HepG2 (cell line): ENCODE results near the gene TUBB4A. TPM values are rescaled to one million over a fixed set of nuclear protein-coding genes. Genes with fewer than 3 reads are reported as not detected.
A peak's percentile ranks its signal among the peaks of the same experiment; 100 is the strongest.

Experiments used
- ATAC-seq: fragments of 200-7000 bp; cut with Tn5 transposase; 3 replicates; pipeline ENCODE4 v1.9.1; 2020; ENCODE audit warnings: mild to moderate bottlenecking, moderate library complexity
- BruUV-seq: library from RNA; stranded (reverse); fragments of 400-500 nt; replicated peaks from 2 replicates; lab custom pipeline; 2021; lab: Mats Ljungman, UMichigan
- CTCF ChIA-PET: fragments of 300-600 bp; formaldehyde crosslinking; extraction: SDS; loops from one replicate; lab custom pipeline; 2021; ENCODE audit warnings: low total read pairs, inconsistent platforms, low intra/inter-chr PET ratio; lab: Yijun Ruan, JAX
- POLR2A ChIA-PET: fragments of 350-600 bp; sonication (Branson Sonifier 250); formaldehyde crosslinking; loops from one replicate; lab custom pipeline; 2020; ENCODE audit warnings: antibody characterized with exemption, inconsistent platforms; lab: Yijun Ruan, JAX
- DNase-seq: peaks from one replicate; pipeline ENCODE4 v3.0.0-alpha.2; 2015; ENCODE audit warnings: low spot score
- FAIRE-seq: peaks from 3 replicates; lab custom pipeline; 2011; peaks lifted over from hg19 to GRCh38; lab: Jason Lieb, UNC
- H2AFZ ChIP-seq: one replicate; pipeline ENCODE4 v1.6.1; 2011; ENCODE audit warnings: low read length, inconsistent platforms
- H3K27ac ChIP-seq: fragments of 300-600 bp; 3 replicates; pipeline ENCODE4 v1.8.0; 2011; ENCODE audit warnings: mixed run types, mild to moderate bottlenecking, mixed read lengths, low read length, inconsistent platforms; ENCODE audit not compliant: insufficient read depth; ENCODE audit errors: extremely low read length
- H3K27me3 ChIP-seq, 2 experiments: fragments of 200-600 bp in 1 of 2; 2 replicates in 1 of 2; 3 replicates in 1 of 2; pipeline versions ENCODE4 v1.6.0 to v1.8.0; 2011; ENCODE audit warnings: low read length in 2 of 2, mild to moderate bottlenecking in 2 of 2, moderate library complexity in 2 of 2, inconsistent platforms in 1 of 2; ENCODE audit not compliant: insufficient read depth in 2 of 2, control insufficient read depth in 1 of 2
- H3K36me3 ChIP-seq, 2 experiments: fragments of 200-600 bp in 1 of 2; replicated peaks in 1 of 2; 2 replicates in 1 of 2; 3 replicates in 1 of 2; pipeline versions ENCODE4 v1.5.1 to v1.8.0; 2011; ENCODE audit warnings: low read length in 2 of 2, inconsistent platforms in 1 of 2; ENCODE audit not compliant: insufficient read depth in 2 of 2, control insufficient read depth in 1 of 2
- H3K4me1 ChIP-seq: 2 replicates; pipeline ENCODE4 v1.5.1; 2012; ENCODE audit warnings: low read length, inconsistent platforms; ENCODE audit not compliant: insufficient read depth
- H3K4me2 ChIP-seq: 2 replicates; pipeline ENCODE4 v1.6.0; 2011; ENCODE audit warnings: low read depth, low read length, inconsistent platforms
- H3K4me3 ChIP-seq, 3 experiments: fragments of 200-600 bp in 1 of 3; sonication (generic), shearing (Covaris generic) in 1 of 3; replicated peaks in 1 of 3; 2 replicates each; pipeline ENCODE4 v1.5.1; 2011 to 2016; ENCODE audit warnings: low read length in 3 of 3, inconsistent platforms in 2 of 3, low read depth in 2 of 3, mild to moderate bottlenecking in 2 of 3, control low read depth in 1 of 3, mixed read lengths in 1 of 3; ENCODE audit not compliant: insufficient read depth in 1 of 3
- H3K79me2 ChIP-seq: one replicate; pipeline ENCODE4 v1.6.1; 2011; ENCODE audit warnings: low read length, inconsistent platforms; ENCODE audit not compliant: insufficient read depth
- H3K9ac ChIP-seq: 2 replicates; pipeline ENCODE4 v1.6.0; 2011; ENCODE audit warnings: mild to moderate bottlenecking, low read depth, low read length, inconsistent platforms; ENCODE audit not compliant: insufficient read depth
- H3K9me3 ChIP-seq: 2 replicates; pipeline ENCODE4 v1.5.1; 2012; ENCODE audit warnings: mild to moderate bottlenecking, low read length
- H4K20me1 ChIP-seq: 2 replicates; pipeline ENCODE4 v1.6.0; 2011; ENCODE audit warnings: inconsistent platforms, mild to moderate bottlenecking, low read length, moderate library complexity; ENCODE audit not compliant: insufficient read depth
- CBFB ChIP-seq: sonication (generic); formaldehyde crosslinking; IDR thresholded peaks from 2 replicates; pipeline ENCODE4 v1.4.0; 2020; ENCODE audit warnings: missing genetic modification reagents
- KDM6A ChIP-seq: IDR thresholded peaks from 2 replicates; pipeline ENCODE4 v1.6.1; 2016; ENCODE audit warnings: low read depth
- MTF1 ChIP-seq: sonication (generic); formaldehyde crosslinking; IDR thresholded peaks from 2 replicates; pipeline ENCODE4 v1.5.0; 2020; ENCODE audit warnings: missing genetic modification reagents
- NAIF1 ChIP-seq: sonication (generic); formaldehyde crosslinking; IDR thresholded peaks from 2 replicates; pipeline ENCODE4 v1.5.0; 2020; ENCODE audit warnings: mild to moderate bottlenecking, missing genetic modification reagents, borderline replicate concordance
- NFYC ChIP-seq: IDR thresholded peaks from 2 replicates; pipeline ENCODE4 v1.6.1; 2016; ENCODE audit warnings: missing genetic modification reagents, missing compliant biosample characterization
- PRPF4 ChIP-seq: fragments of 200-400 bp; formaldehyde crosslinking; IDR thresholded peaks from 2 replicates; pipeline ENCODE4 v1.6.1; 2016; ENCODE audit warnings: low read length, low read depth; ENCODE audit not compliant: poor library complexity, severe bottlenecking
- SKI ChIP-seq: fragments of 450-650 bp; IDR thresholded peaks from one replicate; pipeline ENCODE4 v1.6.1; 2018; ENCODE audit warnings: mild to moderate bottlenecking; ENCODE audit not compliant: partially characterized antibody
- SRF ChIP-seq: IDR thresholded peaks from 2 replicates; pipeline ENCODE4 v1.6.1; 2011; ENCODE audit warnings: mild to moderate bottlenecking, low read depth, low read length, moderate library complexity
- ZNF234 ChIP-seq: sonication (generic); formaldehyde crosslinking; conservative IDR thresholded peaks from 2 replicates; pipeline ENCODE4 v1.5.1; 2020; ENCODE audit warnings: mild to moderate bottlenecking, missing genetic modification reagents
- ZNF350 ChIP-seq: sonication (generic); formaldehyde crosslinking; IDR thresholded peaks from 2 replicates; pipeline ENCODE4 v1.4.0; 2020; ENCODE audit warnings: mild to moderate bottlenecking, low read depth, missing genetic modification reagents, borderline replicate concordance
- ZNF598 ChIP-seq: sonication (generic); formaldehyde crosslinking; IDR thresholded peaks from 2 replicates; pipeline ENCODE4 v1.5.1; 2020; ENCODE audit warnings: mild to moderate bottlenecking, missing genetic modification reagents, borderline replicate concordance
- ZNF747 ChIP-seq: sonication (generic); formaldehyde crosslinking; IDR thresholded peaks from 2 replicates; pipeline ENCODE4 v1.8.1; 2023; ENCODE audit warnings: missing genetic modification reagents, mild to moderate bottlenecking, borderline replicate concordance
- WGBS: methylation state at CpG from one replicate; pipeline ENCODE4 v1.1.6; 2017; ENCODE audit warnings: low lambda C conversion rate; 5-methylcytosine and 5-hydroxymethylcytosine counted together
- in situ Hi-C: cut with HindIII; loops from 2 replicates; pipeline ENCODE4 v1.10.0; 2017; ENCODE audit warnings: low pct_unique_long_range_greater_than_20kb; ENCODE audit not compliant: extremely low pct_ligation_motif_present
- intact Hi-C: fragments of 100-400 bp; cut with micrococcal nuclease; formaldehyde crosslinking; loops from one replicate; pipeline ENCODE4 v1.10.0; 2022; ENCODE audit not compliant: unreplicated experiment
- polyA plus RNA-seq, 8 experiments: library from polyadenylated mRNA; depleted of rRNA in 3 of 8; stranded (reverse) in 7 of 8; unstranded in 1 of 8; fragments of >200 nt; fragmentation: Illumina TruSeq in 4 of 8; extraction: Trizol in 4 of 8; gene quantifications; 2 replicates each; pipeline versions ENCODE4 v1.2.1 to v1.2.3, GENCODE V29; 2011 to 2016; ENCODE audit warnings: low read depth in 4 of 8, missing spikeins in 1 of 8, mixed read lengths in 1 of 8; ENCODE audit not compliant: insufficient read depth in 1 of 8
- total RNA-seq, 5 experiments: library from RNA; depleted of rRNA; stranded (reverse); fragments of >200 nt; fragmentation: Illumina TruSeq; extraction: Trizol; gene quantifications; 2 replicates each; pipeline ENCODE4 v1.2.3, GENCODE V29; 2016; ENCODE audit warnings: low read depth in 1 of 5
- TF ChIP-seq, protein P1 (sequence below): sonication (generic); formaldehyde crosslinking; IDR thresholded peaks from 2 replicates; pipeline ENCODE4 v1.8.0; 2023; ENCODE audit warnings: mild to moderate bottlenecking, missing genetic modification reagents
- TF ChIP-seq, protein P2 (sequence below): sonication (generic); formaldehyde crosslinking; IDR thresholded peaks from 2 replicates; pipeline ENCODE4 v1.8.1; 2023; ENCODE audit warnings: missing genetic modification reagents, inconsistent platforms, borderline replicate concordance
- TF ChIP-seq, protein P3 (sequence below): sonication (generic); formaldehyde crosslinking; IDR thresholded peaks from 2 replicates; pipeline ENCODE4 v1.5.1; 2020; ENCODE audit warnings: mild to moderate bottlenecking, moderate library complexity, missing genetic modification reagents
- TF ChIP-seq, protein P4 (sequence below): sonication (generic); formaldehyde crosslinking; IDR thresholded peaks from 2 replicates; pipeline ENCODE4 v1.4.0; 2020; ENCODE audit warnings: missing genetic modification reagents

Gene TUBB4A
- total and polyA plus RNA-seq, 2 of the 13 experiments (the other 11 are each of a cell fraction or from before 2014, with no cell fraction given): not detected

DNA sequence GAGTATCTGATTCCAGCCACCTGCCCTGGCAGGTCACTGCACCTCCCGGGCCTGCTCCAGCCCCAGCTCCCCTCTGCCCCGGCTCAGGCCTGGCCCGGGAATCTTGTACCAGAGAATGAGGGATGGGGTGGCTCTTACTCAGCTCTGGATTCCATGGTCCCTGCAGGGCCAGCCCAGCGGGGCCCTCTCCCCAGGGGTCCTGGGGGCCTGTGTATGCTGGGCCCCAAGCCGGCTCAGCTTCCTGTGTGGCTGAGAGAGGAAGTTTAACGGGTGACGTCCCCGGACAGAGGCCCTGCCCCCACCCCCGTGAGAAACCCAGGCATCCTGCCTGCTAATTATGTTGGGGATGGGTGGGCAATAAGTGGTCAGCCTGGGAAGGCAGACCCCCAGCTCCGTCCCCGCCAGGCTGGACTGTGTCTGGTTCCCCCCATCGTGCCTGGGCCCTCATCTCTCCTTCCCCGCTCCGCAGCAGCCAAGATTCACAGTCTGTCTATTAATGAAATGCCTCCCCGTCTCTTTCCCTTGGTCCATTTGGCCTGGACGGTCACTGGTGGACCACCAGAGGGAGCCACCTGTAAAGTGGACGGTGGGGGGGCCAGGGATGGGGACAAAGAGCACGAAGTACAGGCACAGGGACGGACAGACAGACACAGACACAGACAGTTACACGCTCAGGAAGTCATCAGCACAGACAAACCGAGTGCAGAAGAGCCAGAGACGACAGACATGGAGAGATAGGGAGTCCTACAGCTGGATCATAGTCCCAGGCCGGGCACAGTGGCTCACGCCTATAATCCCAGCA lies 20.4 kb downstream of the TUBB4A start, which contains the start of gene DENND1C:
TSS of gene DENND1C (minus strand) at position 247 of the 802 bp plus-strand sequence. CDS start at position 155, 92 bp downstream.
- Histone ChIP-seq H3K9ac (no peak within 1 kb of the TSS), H3K27ac (no peak within 1 kb of the TSS), H3K4me1 (peaks cover 23% of the 10 kb centered on the region), H2AFZ (no peak within 1 kb of the TSS), H3K79me2 (no peaks in the 10 kb centered on the region), H3K4me3 (peak within 1 kb of the TSS in 1 of 3 experiments; percentile 34; a peak in 1 of 6 replicates), H3K27me3 (peaks cover 2 to 16% of the 10 kb centered on the region in 2 experiments; a peak in 3 of 5 replicates), H3K36me3 (no peaks in the 10 kb centered on the region), H4K20me1 (no peaks in the 10 kb centered on the region), H3K9me3 (no peaks in the 10 kb centered on the region), H3K4me2 (peak within 1 kb of the TSS; percentile 18)
- ATAC-seq (peak; percentile 85), FAIRE-seq (peak; percentile 62), DNase-seq (peak; percentile 47)
- ChIA-PET CTCF (interaction anchor here (0.8 to 1.3 kb wide), 4 partner anchors 35 to 382 kb away, joined by 3 to 6 read pairs (median 4); no protein-coding TSS in a partner anchor), POLR2A (no interaction called here)
- in situ Hi-C loops (no loop called here), intact Hi-C loops (loop anchor here (10.0 kb wide), 1 partner anchor 383 kb away; no protein-coding TSS in a partner anchor)
- no TSS peak for BruUV-seq
- WGBS: 11% methylated on average over 10 of the region's 24 CpGs
- TF ChIP-seq, protein P1, sequence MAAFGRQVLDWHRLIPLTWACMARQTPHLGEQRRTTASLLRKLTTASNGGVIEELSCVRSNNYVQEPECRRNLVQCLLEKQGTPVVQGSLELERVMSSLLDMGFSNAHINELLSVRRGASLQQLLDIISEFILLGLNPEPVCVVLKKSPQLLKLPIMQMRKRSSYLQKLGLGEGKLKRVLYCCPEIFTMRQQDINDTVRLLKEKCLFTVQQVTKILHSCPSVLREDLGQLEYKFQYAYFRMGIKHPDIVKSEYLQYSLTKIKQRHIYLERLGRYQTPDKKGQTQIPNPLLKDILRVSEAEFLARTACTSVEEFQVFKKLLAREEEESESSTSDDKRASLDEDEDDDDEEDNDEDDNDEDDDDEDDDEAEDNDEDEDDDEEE (CRISPR knock-in tag): no peak
- TF ChIP-seq ZNF350 (CRISPR knock-in tag) (no peak; the same call in 1 of the 2 replicates), PRPF4 (no peak), ZNF598 (0 out of 2 replicates have a peak, but pooled peaks have one; percentile 41), KDM6A (CRISPR knock-in tag) (no peak), NAIF1 (no peak), NFYC (no peak), SKI (peak; percentile 56), SRF (no peak), ZNF234 (no peak), ZNF747 (no peak), MTF1 (CRISPR knock-in tag) (no peak), CBFB (CRISPR knock-in tag) (no peak)
- TF ChIP-seq, protein P2, sequence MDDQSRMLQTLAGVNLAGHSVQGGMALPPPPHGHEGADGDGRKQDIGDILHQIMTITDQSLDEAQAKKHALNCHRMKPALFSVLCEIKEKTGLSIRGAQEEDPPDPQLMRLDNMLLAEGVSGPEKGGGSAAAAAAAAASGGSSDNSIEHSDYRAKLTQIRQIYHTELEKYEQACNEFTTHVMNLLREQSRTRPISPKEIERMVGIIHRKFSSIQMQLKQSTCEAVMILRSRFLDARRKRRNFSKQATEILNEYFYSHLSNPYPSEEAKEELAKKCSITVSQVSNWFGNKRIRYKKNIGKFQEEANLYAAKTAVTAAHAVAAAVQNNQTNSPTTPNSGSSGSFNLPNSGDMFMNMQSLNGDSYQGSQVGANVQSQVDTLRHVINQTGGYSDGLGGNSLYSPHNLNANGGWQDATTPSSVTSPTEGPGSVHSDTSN (CRISPR knock-in tag): no peak
- TF ChIP-seq, protein P3, sequence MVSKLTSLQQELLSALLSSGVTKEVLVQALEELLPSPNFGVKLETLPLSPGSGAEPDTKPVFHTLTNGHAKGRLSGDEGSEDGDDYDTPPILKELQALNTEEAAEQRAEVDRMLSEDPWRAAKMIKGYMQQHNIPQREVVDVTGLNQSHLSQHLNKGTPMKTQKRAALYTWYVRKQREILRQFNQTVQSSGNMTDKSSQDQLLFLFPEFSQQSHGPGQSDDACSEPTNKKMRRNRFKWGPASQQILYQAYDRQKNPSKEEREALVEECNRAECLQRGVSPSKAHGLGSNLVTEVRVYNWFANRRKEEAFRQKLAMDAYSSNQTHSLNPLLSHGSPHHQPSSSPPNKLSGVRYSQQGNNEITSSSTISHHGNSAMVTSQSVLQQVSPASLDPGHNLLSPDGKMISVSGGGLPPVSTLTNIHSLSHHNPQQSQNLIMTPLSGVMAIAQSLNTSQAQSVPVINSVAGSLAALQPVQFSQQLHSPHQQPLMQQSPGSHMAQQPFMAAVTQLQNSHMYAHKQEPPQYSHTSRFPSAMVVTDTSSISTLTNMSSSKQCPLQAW (CRISPR knock-in tag): 0 out of 2 replicates have a peak, but pooled peaks have one; percentile 26
- TF ChIP-seq, protein P4, sequence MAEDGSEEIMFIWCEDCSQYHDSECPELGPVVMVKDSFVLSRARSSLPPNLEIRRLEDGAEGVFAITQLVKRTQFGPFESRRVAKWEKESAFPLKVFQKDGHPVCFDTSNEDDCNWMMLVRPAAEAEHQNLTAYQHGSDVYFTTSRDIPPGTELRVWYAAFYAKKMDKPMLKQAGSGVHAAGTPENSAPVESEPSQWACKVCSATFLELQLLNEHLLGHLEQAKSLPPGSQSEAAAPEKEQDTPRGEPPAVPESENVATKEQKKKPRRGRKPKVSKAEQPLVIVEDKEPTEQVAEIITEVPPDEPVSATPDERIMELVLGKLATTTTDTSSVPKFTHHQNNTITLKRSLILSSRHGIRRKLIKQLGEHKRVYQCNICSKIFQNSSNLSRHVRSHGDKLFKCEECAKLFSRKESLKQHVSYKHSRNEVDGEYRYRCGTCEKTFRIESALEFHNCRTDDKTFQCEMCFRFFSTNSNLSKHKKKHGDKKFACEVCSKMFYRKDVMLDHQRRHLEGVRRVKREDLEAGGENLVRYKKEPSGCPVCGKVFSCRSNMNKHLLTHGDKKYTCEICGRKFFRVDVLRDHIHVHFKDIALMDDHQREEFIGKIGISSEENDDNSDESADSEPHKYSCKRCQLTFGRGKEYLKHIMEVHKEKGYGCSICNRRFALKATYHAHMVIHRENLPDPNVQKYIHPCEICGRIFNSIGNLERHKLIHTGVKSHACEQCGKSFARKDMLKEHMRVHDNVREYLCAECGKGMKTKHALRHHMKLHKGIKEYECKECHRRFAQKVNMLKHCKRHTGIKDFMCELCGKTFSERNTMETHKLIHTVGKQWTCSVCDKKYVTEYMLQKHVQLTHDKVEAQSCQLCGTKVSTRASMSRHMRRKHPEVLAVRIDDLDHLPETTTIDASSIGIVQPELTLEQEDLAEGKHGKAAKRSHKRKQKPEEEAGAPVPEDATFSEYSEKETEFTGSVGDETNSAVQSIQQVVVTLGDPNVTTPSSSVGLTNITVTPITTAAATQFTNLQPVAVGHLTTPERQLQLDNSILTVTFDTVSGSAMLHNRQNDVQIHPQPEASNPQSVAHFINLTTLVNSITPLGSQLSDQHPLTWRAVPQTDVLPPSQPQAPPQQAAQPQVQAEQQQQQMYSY: no peak
